HEK293 (cell line): ENCODE data around the gene HNRNPA2B1.

Source experiments
- ZNF138 ChIP-seq: fragments of 450-650 bp; formaldehyde crosslinking; IDR thresholded peaks from 2 replicates; pipeline ENCODE4 v1.5.1; 2016; ENCODE audit warnings: missing biosample characterization, missing genetic modification characterization, borderline replicate concordance
- ZNF157 ChIP-seq: fragments of 450-650 bp; formaldehyde crosslinking; IDR thresholded peaks from 2 replicates; pipeline ENCODE4 v1.5.1; 2016; ENCODE audit warnings: missing biosample characterization, missing genetic modification characterization
- ZNF184 ChIP-seq: fragments of 450-650 bp; IDR thresholded peaks from 2 replicates; pipeline ENCODE4 v1.5.1; 2018; ENCODE audit warnings: missing biosample characterization, mild to moderate bottlenecking, missing genetic modification characterization
- ZNF221 ChIP-seq: fragments of 450-650 bp; formaldehyde crosslinking; IDR thresholded peaks from 2 replicates; pipeline ENCODE4 v1.5.1; 2017; ENCODE audit warnings: missing biosample characterization, missing genetic modification characterization, borderline replicate concordance
- ZNF24 ChIP-seq: fragments of 450-650 bp; formaldehyde crosslinking; IDR thresholded peaks from 2 replicates; pipeline ENCODE4 v1.5.1; 2016; ENCODE audit warnings: missing biosample characterization, missing genetic modification characterization
- ZNF274 ChIP-seq, 2 experiments: fragments of 200-500 bp in 1 of 2; fragments of 450-650 bp in 1 of 2; sonication (Bioruptor generic) in 1 of 2; formaldehyde crosslinking in 1 of 2; IDR thresholded peaks; 2 replicates each; pipeline versions ENCODE4 v1.5.1 to v1.6.1; 2014 to 2016; ENCODE audit warnings: borderline replicate concordance in 1 of 2, inconsistent platforms in 1 of 2, low read length in 1 of 2, missing biosample characterization in 1 of 2, missing genetic modification characterization in 1 of 2
- ZNF48 ChIP-seq: fragments of 450-650 bp; formaldehyde crosslinking; IDR thresholded peaks from 2 replicates; pipeline ENCODE4 v1.5.1; 2016; ENCODE audit warnings: missing biosample characterization, missing genetic modification characterization
- ZNF530 ChIP-seq: fragments of 450-650 bp; formaldehyde crosslinking; IDR thresholded peaks from 2 replicates; pipeline ENCODE4 v1.5.1; 2016; ENCODE audit warnings: low read depth, missing biosample characterization, missing genetic modification characterization
- ZNF76 ChIP-seq: fragments of 450-650 bp; formaldehyde crosslinking; IDR thresholded peaks from 2 replicates; pipeline ENCODE4; 2016; ENCODE audit warnings: low read depth, missing biosample characterization, missing genetic modification characterization, borderline replicate concordance
- ZNF792 ChIP-seq: fragments of 450-650 bp; formaldehyde crosslinking; IDR thresholded peaks from 2 replicates; pipeline ENCODE4 v1.5.1; 2016; ENCODE audit warnings: missing biosample characterization, missing genetic modification characterization
- ZXDB ChIP-seq: fragments of 450-650 bp; formaldehyde crosslinking; IDR thresholded peaks from 2 replicates; pipeline ENCODE4 v1.5.1; 2016; ENCODE audit warnings: missing biosample characterization, missing genetic modification characterization
- TF ChIP-seq, protein P1 (sequence below): fragments of 450-650 bp; formaldehyde crosslinking; IDR thresholded peaks from 2 replicates; pipeline ENCODE4 v1.5.1; 2016; ENCODE audit warnings: missing biosample characterization, missing genetic modification characterization
- TF ChIP-seq, protein P2 (sequence below): fragments of 450-650 bp; formaldehyde crosslinking; IDR thresholded peaks from 2 replicates; pipeline ENCODE4 v1.5.1; 2016; ENCODE audit warnings: missing biosample characterization, missing genetic modification characterization

DNA sequence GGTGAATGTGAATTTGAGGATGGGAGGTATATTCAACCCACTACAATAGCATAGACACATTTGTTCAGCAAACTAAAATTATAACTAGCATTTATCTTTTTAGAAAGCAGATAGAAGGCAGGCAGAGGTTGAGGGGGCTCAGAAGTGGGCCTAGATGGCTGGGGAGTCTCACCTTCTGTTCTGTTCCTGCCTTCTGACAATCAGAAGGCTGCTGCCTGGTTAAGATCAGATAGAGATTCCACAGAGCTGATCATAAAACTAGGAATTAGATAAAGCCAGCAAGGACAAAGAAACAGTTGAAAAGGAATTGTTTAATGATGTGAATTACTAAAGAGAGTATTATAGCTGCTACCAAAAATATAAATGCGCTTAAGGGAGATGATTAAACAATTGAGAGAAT, 60.2 kb downstream of the HNRNPA2B1 start:
- TF ChIP-seq ZNF274 (IDR thresholded peaks at IDR 0.05; ENCODE audit: low read length) (no peak), ZNF274 (tag by site-specific recombination; IDR thresholded peaks at IDR 0.05; ENCODE audit: borderline replicate concordance) (no peak), ZNF792 (tag by site-specific recombination) (no peak), ZNF48 (no peak), ZNF76 (tag by site-specific recombination) (no peak), ZNF24 (tag by site-specific recombination) (no peak), ZNF221 (tag by site-specific recombination) (no peak), ZXDB (no peak), ZNF138 (tag by site-specific recombination) (no peak), ZNF184 (tag by site-specific recombination) (no peak), ZNF157 (tag by site-specific recombination) (no peak), ZNF530 (no peak)
- TF ChIP-seq, protein P1, sequence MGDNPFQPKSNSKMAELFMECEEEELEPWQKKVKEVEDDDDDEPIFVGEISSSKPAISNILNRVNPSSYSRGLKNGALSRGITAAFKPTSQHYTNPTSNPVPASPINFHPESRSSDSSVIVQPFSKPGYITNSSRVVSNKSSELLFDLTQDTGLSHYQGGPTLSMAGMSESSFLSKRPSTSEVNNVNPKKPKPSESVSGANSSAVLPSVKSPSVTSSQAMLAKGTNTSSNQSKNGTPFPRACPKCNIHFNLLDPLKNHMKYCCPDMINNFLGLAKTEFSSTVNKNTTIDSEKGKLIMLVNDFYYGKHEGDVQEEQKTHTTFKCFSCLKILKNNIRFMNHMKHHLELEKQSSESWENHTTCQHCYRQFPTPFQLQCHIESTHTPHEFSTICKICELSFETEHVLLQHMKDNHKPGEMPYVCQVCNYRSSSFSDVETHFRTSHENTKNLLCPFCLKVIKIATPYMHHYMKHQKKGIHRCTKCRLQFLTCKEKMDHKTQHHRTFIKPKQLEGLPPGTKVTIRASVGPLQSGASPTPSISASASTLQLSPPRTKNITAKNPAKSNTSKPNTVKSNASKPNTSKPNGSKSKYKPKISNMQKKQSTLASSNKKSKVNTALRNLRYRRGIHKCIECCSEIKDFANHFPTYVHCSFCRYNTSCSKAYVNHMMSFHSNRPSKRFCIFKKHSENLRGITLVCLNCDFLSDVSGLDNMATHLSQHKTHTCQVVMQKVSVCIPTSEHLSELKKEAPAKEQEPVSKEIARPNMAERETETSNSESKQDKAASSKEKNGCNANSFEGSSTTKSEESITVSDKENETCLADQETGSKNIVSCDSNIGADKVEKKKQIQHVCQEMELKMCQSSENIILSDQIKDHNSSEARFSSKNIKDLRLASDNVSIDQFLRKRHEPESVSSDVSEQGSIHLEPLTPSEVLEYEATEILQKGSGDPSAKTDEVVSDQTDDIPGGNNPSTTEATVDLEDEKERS (tag by site-specific recombination): no peak
- TF ChIP-seq, protein P2, sequence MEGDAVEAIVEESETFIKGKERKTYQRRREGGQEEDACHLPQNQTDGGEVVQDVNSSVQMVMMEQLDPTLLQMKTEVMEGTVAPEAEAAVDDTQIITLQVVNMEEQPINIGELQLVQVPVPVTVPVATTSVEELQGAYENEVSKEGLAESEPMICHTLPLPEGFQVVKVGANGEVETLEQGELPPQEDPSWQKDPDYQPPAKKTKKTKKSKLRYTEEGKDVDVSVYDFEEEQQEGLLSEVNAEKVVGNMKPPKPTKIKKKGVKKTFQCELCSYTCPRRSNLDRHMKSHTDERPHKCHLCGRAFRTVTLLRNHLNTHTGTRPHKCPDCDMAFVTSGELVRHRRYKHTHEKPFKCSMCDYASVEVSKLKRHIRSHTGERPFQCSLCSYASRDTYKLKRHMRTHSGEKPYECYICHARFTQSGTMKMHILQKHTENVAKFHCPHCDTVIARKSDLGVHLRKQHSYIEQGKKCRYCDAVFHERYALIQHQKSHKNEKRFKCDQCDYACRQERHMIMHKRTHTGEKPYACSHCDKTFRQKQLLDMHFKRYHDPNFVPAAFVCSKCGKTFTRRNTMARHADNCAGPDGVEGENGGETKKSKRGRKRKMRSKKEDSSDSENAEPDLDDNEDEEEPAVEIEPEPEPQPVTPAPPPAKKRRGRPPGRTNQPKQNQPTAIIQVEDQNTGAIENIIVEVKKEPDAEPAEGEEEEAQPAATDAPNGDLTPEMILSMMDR: no peak
